ENCODE measurements around the gene F12.

The F12 gene

GRCh38 chr5:177399997-177400868 is 9.1 kb downstream of the F12 start, which contains the start of gene PFN3:
Gene PFN3, minus strand, starts transcription at chr5:177400661. Its CDS starts 85 bp downstream, at chr5:177400576.
- no peak for FAIRE-seq
- TF ChIP-seq POLR2A (IDR thresholded peaks at IDR 0.05; ENCODE audit: low read depth, low read length) = no peak
- no peak for TF ChIP-seq POLR2AphosphoS5 (IDR thresholded peaks at IDR 0.05; ENCODE audit: low read depth, low read length)
- TF ChIP-seq TAF1 (IDR thresholded peaks at IDR 0.05; ENCODE audit: borderline replicate concordance, low read depth, low read length) = no peak
- DNase-seq (ENCODE audit: insufficient read length) = no peak

- no peak for TF ChIP-seq POLR2AphosphoS5 (IDR thresholded peaks at IDR 0.05; ENCODE audit: low read depth, low read length)
- no peak for TF ChIP-seq TAF1 (IDR thresholded peaks at IDR 0.05; ENCODE audit: borderline replicate concordance, low read depth, low read length)
- TF ChIP-seq POLR2A (IDR thresholded peaks at IDR 0.05; ENCODE audit: low read depth, low read length) = no peak
- FAIRE-seq = no peak
- no peak for DNase-seq (ENCODE audit: insufficient read length)
Observed at GRCh38 chr5:177397875-177398390, 11.4 kb downstream of the F12 start.

- DNase-seq (ENCODE audit: insufficient read length) = no peak
Observed at GRCh38 chr5:177396807-177397206, 12.6 kb downstream of the F12 start.

GRCh38 chr5:177396078-177396477 is 13.3 kb downstream of the F12 start:
- FAIRE-seq (no peak), DNase-seq (ENCODE audit: insufficient read length) (no peak)
- TF ChIP-seq POLR2A (IDR thresholded peaks at IDR 0.05; ENCODE audit: low read depth, low read length) (no peak), POLR2AphosphoS5 (IDR thresholded peaks at IDR 0.05; ENCODE audit: low read depth, low read length) (no peak), TAF1 (IDR thresholded peaks at IDR 0.05; ENCODE audit: borderline replicate concordance, low read depth, low read length) (no peak)

More at GRCh38 chr5:177396807-177397206, 12.6 kb downstream of the F12 start:
- no peak for TF ChIP-seq POLR2AphosphoS5 (IDR thresholded peaks at IDR 0.05; ENCODE audit: low read depth, low read length)
- TF ChIP-seq POLR2A (IDR thresholded peaks at IDR 0.05; ENCODE audit: low read depth, low read length) = no peak
- TF ChIP-seq TAF1 (IDR thresholded peaks at IDR 0.05; ENCODE audit: borderline replicate concordance, low read depth, low read length) = no peak
- FAIRE-seq = no peak

- DNase-seq (ENCODE audit: insufficient read length) (no peak), FAIRE-seq (no peak)
- no peak for TF ChIP-seq POLR2A (IDR thresholded peaks at IDR 0.05; ENCODE audit: low read depth, low read length)
- no peak for TF ChIP-seq TAF1 (IDR thresholded peaks at IDR 0.05; ENCODE audit: borderline replicate concordance, low read depth, low read length)
- TF ChIP-seq POLR2AphosphoS5 (IDR thresholded peaks at IDR 0.05; ENCODE audit: low read depth, low read length) = no peak
Observed at GRCh38 chr5:177393990-177394389, 15.4 kb downstream of the F12 start.

- TF ChIP-seq POLR2A (IDR thresholded peaks at IDR 0.05; ENCODE audit: low read depth, low read length) (no peak), POLR2AphosphoS5 (IDR thresholded peaks at IDR 0.05; ENCODE audit: low read depth, low read length) (no peak), TAF1 (IDR thresholded peaks at IDR 0.05; ENCODE audit: borderline replicate concordance, low read depth, low read length) (no peak)
- FAIRE-seq = no peak
- DNase-seq (ENCODE audit: insufficient read length) = no peak
Observed at GRCh38 chr5:177393206-177393765, 16.1 kb downstream of the F12 start.

GRCh38 chr5:177392765-177393164 is 16.6 kb downstream of the F12 start:
- FAIRE-seq = no peak
- no peak for DNase-seq (ENCODE audit: insufficient read length)
- TF ChIP-seq POLR2AphosphoS5 (IDR thresholded peaks at IDR 0.05; ENCODE audit: low read depth, low read length) (no peak), TAF1 (IDR thresholded peaks at IDR 0.05; ENCODE audit: borderline replicate concordance, low read depth, low read length) (no peak), POLR2A (IDR thresholded peaks at IDR 0.05; ENCODE audit: low read depth, low read length) (no peak)

- FAIRE-seq (peak; percentile 96), DNase-seq (ENCODE audit: insufficient read length) (peak; percentile 93)
- no peak for TF ChIP-seq TAF1 (IDR thresholded peaks at IDR 0.05; ENCODE audit: borderline replicate concordance, low read depth, low read length)
- TF ChIP-seq POLR2AphosphoS5 (IDR thresholded peaks at IDR 0.05; ENCODE audit: low read depth, low read length) = no peak
- no peak for TF ChIP-seq POLR2A (IDR thresholded peaks at IDR 0.05; ENCODE audit: low read depth, low read length)
Observed at GRCh38 chr5:177390363-177391300, 18.7 kb downstream of the F12 start.

GRCh38 chr5:177389241-177390169 is 19.9 kb downstream of the F12 start:
- TF ChIP-seq TAF1 (IDR thresholded peaks at IDR 0.05; ENCODE audit: borderline replicate concordance, low read depth, low read length) (peak; percentile 24; the same call in 1 of the 2 replicates), POLR2A (IDR thresholded peaks at IDR 0.05; ENCODE audit: low read depth, low read length) (peak; percentile 55; the same call in 1 of the 2 replicates), POLR2AphosphoS5 (IDR thresholded peaks at IDR 0.05; ENCODE audit: low read depth, low read length) (no peak)
- FAIRE-seq = peak; percentile 82
- DNase-seq (ENCODE audit: insufficient read length) = no peak

GRCh38 chr5:177388521-177389052 is 20.8 kb downstream of the F12 start:
- DNase-seq (ENCODE audit: insufficient read length) (no peak), FAIRE-seq (peak; percentile 17)
- TF ChIP-seq TAF1 (IDR thresholded peaks at IDR 0.05; ENCODE audit: borderline replicate concordance, low read depth, low read length) (no peak), POLR2A (IDR thresholded peaks at IDR 0.05; ENCODE audit: low read depth, low read length) (no peak), POLR2AphosphoS5 (IDR thresholded peaks at IDR 0.05; ENCODE audit: low read depth, low read length) (no peak)

Data from GM12892 (cell line).